ENCODE measurements around the gene THBD. TPM values are rescaled to one million over a fixed set of nuclear protein-coding genes. Genes with fewer than 3 reads are reported as not detected.
"Not testable (repeated sequence)": the region's sequence is repeated elsewhere in the genome, so short reads cannot be mapped to it uniquely, and the experiment has no call there.

THBD gene
- polyA plus RNA-seq, 1 experiment: 0.10 TPM

GRCh38 chr20:23027721-23028120, 21.8 kb downstream of the THBD start:
- CTCF ChIA-PET: no interaction called here
- no peak for DNase-seq (ENCODE audit: low read depth, low spot score)
- peaks cover 2% of the 10 kb centered on the region for H3K27me3 ChIP-seq (ENCODE audit: control insufficient read depth, insufficient read depth, low read length)
- no peak overlapping the region for H3K4me3 ChIP-seq (ENCODE audit: low read depth, low read length)
- H3K27ac ChIP-seq (ENCODE audit: low read depth, low read length): no peak overlapping the region
- no peaks in the 10 kb centered on the region for H3K9me3 ChIP-seq (ENCODE audit: control insufficient read depth, insufficient read depth, low read length)
- no peak for TF ChIP-seq CTCF (IDR thresholded peaks at IDR 0.05; ENCODE audit: low read depth, low read length)
- POLR2A ChIA-PET: no interaction called here

- H3K9me3 ChIP-seq (ENCODE audit: control insufficient read depth, insufficient read depth, low read length); POLR2A ChIA-PET; H3K27me3 ChIP-seq (ENCODE audit: control insufficient read depth, insufficient read depth, low read length); CTCF ChIA-PET; DNase-seq (ENCODE audit: low read depth, low spot score); H3K27ac ChIP-seq (ENCODE audit: low read depth, low read length); H3K4me3 ChIP-seq (ENCODE audit: low read depth, low read length): not testable (repeated sequence)
These were observed 24.0 kb downstream of the THBD start for GRCh38 chr20:23025503-23025902.

- ChIA-PET POLR2A (no interaction called here), CTCF (no interaction called here)
- no peaks in the 10 kb centered on the region for H3K27me3 ChIP-seq (ENCODE audit: control insufficient read depth, insufficient read depth, low read length)
- TF ChIP-seq CTCF (IDR thresholded peaks at IDR 0.05; ENCODE audit: low read depth, low read length): no peak
- H3K4me3 ChIP-seq (ENCODE audit: low read depth, low read length): no peak overlapping the region
- no peak for DNase-seq (ENCODE audit: low read depth, low spot score)
- no peaks in the 10 kb centered on the region for H3K9me3 ChIP-seq (ENCODE audit: control insufficient read depth, insufficient read depth, low read length)
- H3K27ac ChIP-seq (ENCODE audit: low read depth, low read length): no peak overlapping the region
These were observed 24.8 kb downstream of the THBD start for GRCh38 chr20:23024701-23025100.

GRCh38 chr20:23023621-23024177, 25.8 kb downstream of the THBD start:
- no peaks in the 10 kb centered on the region for H3K27me3 ChIP-seq (ENCODE audit: control insufficient read depth, insufficient read depth, low read length)
- H3K27ac ChIP-seq (ENCODE audit: low read depth, low read length): no peak overlapping the region
- H3K4me3 ChIP-seq (ENCODE audit: low read depth, low read length): no peak overlapping the region
- ChIA-PET POLR2A (no interaction called here), CTCF (interaction anchor here (0.6 kb wide), 1 partner anchor 54 kb away, joined by 3 read pairs; no protein-coding TSS in a partner anchor)
- no peak for TF ChIP-seq CTCF (IDR thresholded peaks at IDR 0.05; ENCODE audit: low read depth, low read length)
- no peak for DNase-seq (ENCODE audit: low read depth, low spot score)
- no peaks in the 10 kb centered on the region for H3K9me3 ChIP-seq (ENCODE audit: control insufficient read depth, insufficient read depth, low read length)

- CTCF ChIA-PET: interaction anchor here (0.6 kb wide), 1 partner anchor 55 kb away, joined by 3 read pairs; no protein-coding TSS in a partner anchor
- H3K9me3 ChIP-seq (ENCODE audit: control insufficient read depth, insufficient read depth, low read length): no peaks in the 10 kb centered on the region
- H3K27me3 ChIP-seq (ENCODE audit: control insufficient read depth, insufficient read depth, low read length): no peaks in the 10 kb centered on the region
- TF ChIP-seq CTCF (IDR thresholded peaks at IDR 0.05; ENCODE audit: low read depth, low read length): no peak
- H3K27ac ChIP-seq (ENCODE audit: low read depth, low read length): no peak overlapping the region
- no peak overlapping the region for H3K4me3 ChIP-seq (ENCODE audit: low read depth, low read length)
- POLR2A ChIA-PET: no interaction called here
- DNase-seq (ENCODE audit: low read depth, low spot score): no peak
These were observed 26.6 kb downstream of the THBD start for GRCh38 chr20:23022849-23023248.

GRCh38 chr20:23021951-23022350, 27.5 kb downstream of the THBD start:
- DNase-seq (ENCODE audit: low read depth, low spot score): no peak
- Histone ChIP-seq H3K9me3 (ENCODE audit: control insufficient read depth, insufficient read depth, low read length) (no peaks in the 10 kb centered on the region), H3K4me3 (ENCODE audit: low read depth, low read length) (no peak overlapping the region), H3K27me3 (ENCODE audit: control insufficient read depth, insufficient read depth, low read length) (no peaks in the 10 kb centered on the region), H3K27ac (ENCODE audit: low read depth, low read length) (no peak overlapping the region)
- no peak for TF ChIP-seq CTCF (IDR thresholded peaks at IDR 0.05; ENCODE audit: low read depth, low read length)
- ChIA-PET CTCF (no interaction called here), POLR2A (no interaction called here)
